Measurements from ENCODE around the gene USP40.
A peak's percentile ranks its signal among the peaks of the same experiment; 100 is the strongest.

USP40 gene

GRCh38 chr2:233566141-233566956, at the start of gene USP40:
USP40 (minus strand) TSS chr2:233566782; CDS start chr2:233565554, 1,228 bp downstream.
- no peak for TF ChIP-seq CTCF (IDR thresholded peaks at IDR 0.05; ENCODE audit: unreplicated experiment in 3 of 3)
- Mint-ChIP-seq H3K36me3 (ENCODE audit: low read depth) (peaks cover 17% of the 10 kb centered on the region), H3K9me3 (no peaks in the 10 kb centered on the region), H3K4me3 (peak within 1 kb of the TSS; percentile 98 to 100 (median 99)), H3K27ac (peak within 1 kb of the TSS; percentile 99 to 100 (median 100)), H3K4me1 (peaks cover 6% of the 10 kb centered on the region), H3K27me3 (ENCODE audit: low read depth) (peaks cover 3% of the 10 kb centered on the region)

GRCh38 chr2:233611284-233611683, 44.7 kb upstream of the USP40 start:
- peaks cover 55% of the 10 kb centered on the region for H3K9me3 Mint-ChIP-seq
- no peak overlapping the region for H3K4me3 Mint-ChIP-seq
- H3K36me3 Mint-ChIP-seq (ENCODE audit: low read depth) = no peaks in the 10 kb centered on the region
- no peaks in the 10 kb centered on the region for H3K4me1 Mint-ChIP-seq
- H3K27me3 Mint-ChIP-seq (ENCODE audit: low read depth) = peaks cover 7% of the 10 kb centered on the region
- no peak for TF ChIP-seq CTCF (IDR thresholded peaks at IDR 0.05; ENCODE audit: unreplicated experiment in 3 of 3)
- H3K27ac Mint-ChIP-seq = no peak overlapping the region

- no peaks in the 10 kb centered on the region for H3K36me3 Mint-ChIP-seq (ENCODE audit: low read depth)
- H3K4me3 Mint-ChIP-seq = no peak overlapping the region
- H3K27me3 Mint-ChIP-seq (ENCODE audit: low read depth) = no peaks in the 10 kb centered on the region
- H3K4me1 Mint-ChIP-seq = no peaks in the 10 kb centered on the region
- no peak overlapping the region for H3K27ac Mint-ChIP-seq
- peaks cover 16% of the 10 kb centered on the region for H3K9me3 Mint-ChIP-seq
- no peak for TF ChIP-seq CTCF (IDR thresholded peaks at IDR 0.05; ENCODE audit: unreplicated experiment in 3 of 3)
These were observed 39.1 kb upstream of the USP40 start for GRCh38 chr2:233605680-233606079.

- Mint-ChIP-seq H3K4me3 (no peak overlapping the region), H3K27ac (no peak overlapping the region), H3K4me1 (no peaks in the 10 kb centered on the region), H3K9me3 (peaks cover 12% of the 10 kb centered on the region), H3K27me3 (ENCODE audit: low read depth) (no peaks in the 10 kb centered on the region), H3K36me3 (ENCODE audit: low read depth) (no peaks in the 10 kb centered on the region)
- no peak for TF ChIP-seq CTCF (IDR thresholded peaks at IDR 0.05; ENCODE audit: unreplicated experiment in 3 of 3)
These were observed 38.2 kb upstream of the USP40 start for GRCh38 chr2:233604826-233605225.

- H3K4me3 Mint-ChIP-seq = no peak overlapping the region
- no peaks in the 10 kb centered on the region for H3K27me3 Mint-ChIP-seq (ENCODE audit: low read depth)
- no peaks in the 10 kb centered on the region for H3K4me1 Mint-ChIP-seq
- no peaks in the 10 kb centered on the region for H3K36me3 Mint-ChIP-seq (ENCODE audit: low read depth)
- peaks cover 8% of the 10 kb centered on the region for H3K9me3 Mint-ChIP-seq
- no peak overlapping the region for H3K27ac Mint-ChIP-seq
- TF ChIP-seq CTCF (IDR thresholded peaks at IDR 0.05; ENCODE audit: unreplicated experiment in 3 of 3) = no peak
These were observed 36.9 kb upstream of the USP40 start for GRCh38 chr2:233603520-233603919.

GRCh38 chr2:233602076-233602475, 35.5 kb upstream of the USP40 start:
- Mint-ChIP-seq H3K4me3 (no peak overlapping the region), H3K36me3 (ENCODE audit: low read depth) (no peaks in the 10 kb centered on the region), H3K27ac (no peak overlapping the region), H3K27me3 (ENCODE audit: low read depth) (no peaks in the 10 kb centered on the region), H3K4me1 (no peaks in the 10 kb centered on the region), H3K9me3 (no peaks in the 10 kb centered on the region)
- no peak for TF ChIP-seq CTCF (IDR thresholded peaks at IDR 0.05; ENCODE audit: unreplicated experiment in 3 of 3)
